GM23338 (cell line): Measurements from ENCODE around the gene CDX1. TPM values are rescaled to one million over a fixed set of nuclear protein-coding genes. Genes with fewer than 3 reads are reported as not detected.

ENCODE experiments used
- ATAC-seq: fragments of 200-7000 bp; cut with Tn5 transposase; 3 replicates; pipeline ENCODE4 v1.9.1; 2020
- DNase-seq: peaks from one replicate; pipeline ENCODE4 v3.0.0-alpha.2; 2015; ENCODE audit warnings: low spot score
- H2AFZ ChIP-seq: fragments of 200-600 bp; sonication (generic); 2 replicates; pipeline ENCODE4 v1.8.0; 2016; ENCODE audit warnings: antibody characterized with exemption, mild to moderate bottlenecking, moderate library complexity
- H3F3A ChIP-seq: fragments of 200-600 bp; sonication (generic); replicated peaks from 2 replicates; pipeline ENCODE4 v1.8.0; 2017; ENCODE audit warnings: antibody characterized with exemption, mixed run types, low read depth
- H3K27ac ChIP-seq: fragments of 200-600 bp; sonication (generic); 2 replicates; pipeline ENCODE4 v1.6.1; 2016; ENCODE audit warnings: low read depth
- H3K27me3 ChIP-seq: fragments of 200-600 bp; sonication (generic); 2 replicates; pipeline ENCODE4 v1.8.0; 2016; ENCODE audit warnings: mild to moderate bottlenecking, mixed run types, moderate library complexity; ENCODE audit not compliant: insufficient read depth
- H3K36me3 ChIP-seq: fragments of 200-600 bp; sonication (generic); 2 replicates; pipeline ENCODE4 v1.8.0; 2016; ENCODE audit warnings: mild to moderate bottlenecking; ENCODE audit not compliant: insufficient read depth
- H3K4me1 ChIP-seq: fragments of 200-600 bp; sonication (generic); 2 replicates; pipeline ENCODE4 v1.8.0; 2016; ENCODE audit warnings: mild to moderate bottlenecking, moderate library complexity; ENCODE audit not compliant: insufficient read depth
- H3K4me2 ChIP-seq: fragments of 200-600 bp; sonication (generic); 2 replicates; pipeline ENCODE4 v1.7.1; 2017; ENCODE audit warnings: mixed run types
- H3K4me3 ChIP-seq: fragments of 200-600 bp; sonication (generic); 2 replicates; pipeline ENCODE4 v1.6.1; 2016; ENCODE audit warnings: mixed run types
- H3K79me2 ChIP-seq: fragments of 200-600 bp; sonication (generic); replicated peaks from 2 replicates; pipeline ENCODE4 v1.8.0; 2017; ENCODE audit warnings: mild to moderate bottlenecking; ENCODE audit not compliant: insufficient read depth
- H3K9me2 ChIP-seq: fragments of 200-600 bp; sonication (generic); 2 replicates; pipeline ENCODE4 v1.8.0; 2017; ENCODE audit not compliant: insufficient read depth
- H4K20me1 ChIP-seq: fragments of 200-600 bp; sonication (generic); replicated peaks from 2 replicates; pipeline ENCODE4 v1.8.0; 2017; ENCODE audit warnings: mild to moderate bottlenecking; ENCODE audit not compliant: insufficient read depth
- H3K27ac Mint-ChIP-seq: 2 replicates; pipeline ENCODE4 v1.8.0; 2020; ENCODE audit warnings: inconsistent platforms, mild to moderate bottlenecking, moderate library complexity, mixed read lengths
- H3K27me3 Mint-ChIP-seq: 3 replicates; pipeline ENCODE4 v1.8.0; 2022; ENCODE audit warnings: low read depth, mild to moderate bottlenecking, moderate library complexity, mixed read lengths, inconsistent platforms; ENCODE audit not compliant: insufficient read depth, poor library complexity
- H3K36me3 Mint-ChIP-seq: 3 replicates; pipeline ENCODE4 v1.8.0; 2021; ENCODE audit warnings: low read depth, mild to moderate bottlenecking, inconsistent platforms, moderate library complexity, mixed read lengths
- H3K4me1 Mint-ChIP-seq: 3 replicates; pipeline ENCODE4 v1.8.0; 2020; ENCODE audit warnings: mild to moderate bottlenecking, inconsistent platforms, mixed read lengths
- H3K4me3 Mint-ChIP-seq: 3 replicates; pipeline ENCODE4 v1.8.0; 2021; ENCODE audit warnings: moderate library complexity, mild to moderate bottlenecking, inconsistent platforms, mixed read lengths
- H3K9me3 Mint-ChIP-seq: 3 replicates; pipeline ENCODE4 v1.8.0; 2020; ENCODE audit warnings: moderate library complexity, mild to moderate bottlenecking, inconsistent platforms, mixed read lengths
- CTCF ChIP-seq, 2 experiments: fragments of 200-600 bp in 1 of 2; sonication (generic) in 1 of 2; conservative IDR thresholded peaks; 2 replicates each; pipeline versions ENCODE4 v1.5.1 to v1.6.1; 2016 to 2017; ENCODE audit warnings: antibody characterized with exemption in 2 of 2, low read depth in 2 of 2, mild to moderate bottlenecking in 2 of 2, moderate library complexity in 1 of 2
- EZH2 ChIP-seq: fragments of 200-600 bp; sonication (generic); IDR thresholded peaks from one replicate; pipeline ENCODE4 v1.8.0; 2017; ENCODE audit warnings: antibody characterized with exemption, mild to moderate bottlenecking, low read depth; ENCODE audit not compliant: unreplicated experiment
- EZH2phosphoT487 ChIP-seq: fragments of 200-600 bp; sonication (generic); IDR thresholded peaks from one replicate; pipeline ENCODE4 v1.8.1; 2018; ENCODE audit warnings: antibody characterized with exemption; ENCODE audit not compliant: unreplicated experiment
- POLR2AphosphoS5 ChIP-seq: IDR thresholded peaks from 2 replicates; pipeline ENCODE4 v1.6.1; 2016; ENCODE audit warnings: antibody characterized with exemption, low read depth
- STAT1 ChIP-seq: IDR thresholded peaks from one replicate; pipeline ENCODE4 v1.6.1; 2016; ENCODE audit warnings: antibody characterized with exemption; ENCODE audit not compliant: unreplicated experiment
- ZNF114 ChIP-seq: fragments of 250-450 bp; sonication (Bioruptor Pico); IDR thresholded peaks from 2 replicates; pipeline ENCODE4 v1.5.0; 2020; ENCODE audit warnings: mild to moderate bottlenecking, moderate library complexity
- ZNF331 ChIP-seq: fragments of 250-450 bp; sonication (Bioruptor Pico); IDR thresholded peaks from 2 replicates; pipeline ENCODE4 v1.5.0; 2020; ENCODE audit warnings: low read depth, mild to moderate bottlenecking, moderate library complexity
- ZNF462 ChIP-seq: fragments of 250-450 bp; sonication (Bioruptor Pico); IDR thresholded peaks from 2 replicates; pipeline ENCODE4 v1.5.0; 2020; ENCODE audit warnings: mild to moderate bottlenecking, moderate library complexity
- polyA plus RNA-seq: library from polyadenylated mRNA; unstranded; fragments of >200 nt; fragmentation: Nextera tagmentation; extraction: Ambion mirVana; gene quantifications from 2 replicates; pipeline ENCODE4 v1.2.1, GENCODE V29; 2016
- total RNA-seq: library from RNA; depleted of rRNA; stranded (reverse); fragments of >200 nt; shearing (Covaris generic); gene quantifications from 2 replicates; pipeline ENCODE4 v1.2.3, GENCODE V29; 2014

Gene CDX1
- total and polyA plus RNA-seq, 2 experiments from 2014 or later = not detected

- no peak overlapping the region; the same call in 2 of the 3 replicates for H3K4me3 Mint-ChIP-seq
Observed at GRCh38 chr5:150167908-150168307, 1.3 kb downstream of the CDX1 start.

More at GRCh38 chr5:150167908-150168307, 1.3 kb downstream of the CDX1 start:
- peaks cover 4% of the 10 kb centered on the region; the same call in 1 of the 3 replicates for H3K9me3 Mint-ChIP-seq
- peaks cover 22% of the 10 kb centered on the region for H3K4me1 Mint-ChIP-seq
- Histone ChIP-seq H3K4me2 (no peak overlapping the region), H4K20me1 (peaks cover 5% of the 10 kb centered on the region; the same call in 1 of the 2 replicates), H2AFZ (no peak overlapping the region), H3K27ac (no peak overlapping the region), H3K4me3 (no peak overlapping the region), H3K9me2 (no peaks in the 10 kb centered on the region), H3K27me3 (peaks cover 78% of the 10 kb centered on the region), H3K4me1 (no peaks in the 10 kb centered on the region; the same call in 1 of the 2 replicates), H3F3A (peaks cover 5% of the 10 kb centered on the region; the same call in 1 of the 2 replicates), H3K36me3 (no peaks in the 10 kb centered on the region), H3K79me2 (no peaks in the 10 kb centered on the region)
- DNase-seq (peak; percentile 45), ATAC-seq (peak; percentile 30)
- H3K27me3 Mint-ChIP-seq = peaks cover 75% of the 10 kb centered on the region
- H3K36me3 Mint-ChIP-seq = no peaks in the 10 kb centered on the region
- TF ChIP-seq ZNF114 (CRISPR knock-in tag) (no peak), CTCF (conservative IDR thresholded peaks at IDR 0.05; ENCODE audit: low read depth in 2 of 2) (peak; percentile 56 to 69), STAT1 (no peak), EZH2 (no peak), ZNF462 (CRISPR knock-in tag) (no peak), POLR2AphosphoS5 (no peak), EZH2phosphoT487 (no peak), ZNF331 (CRISPR knock-in tag) (no peak)
- H3K27ac Mint-ChIP-seq = no peak overlapping the region
